Neural cell (in vitro differentiated cells): Measurements from ENCODE around the gene ABHD2. TPM values are rescaled to one million over a fixed set of nuclear protein-coding genes. Genes with fewer than 3 reads are reported as not detected.

Source experiments
- H2AFZ ChIP-seq: fragments of 200-600, 300-800 bp; sonication (generic), shearing (Covaris generic); 2 replicates; pipeline ENCODE4 v1.6.0; 2014; ENCODE audit warnings: low read depth, mild to moderate bottlenecking, antibody characterized with exemption, low read length, moderate library complexity
- H3F3A ChIP-seq: fragments of 200-600 bp; shearing (Covaris generic); 2 replicates; pipeline ENCODE4 v1.6.1; 2016; ENCODE audit warnings: mild to moderate bottlenecking, moderate library complexity, mixed read lengths, antibody characterized with exemption, low read length; ENCODE audit not compliant: insufficient read depth, poor library complexity, severe bottlenecking
- H3K27ac ChIP-seq: fragments of 200-600, 300-800 bp; sonication (generic), shearing (Covaris generic); 2 replicates; pipeline ENCODE4 v1.5.1; 2014; ENCODE audit warnings: mild to moderate bottlenecking, low read length, moderate library complexity
- H3K27me3 ChIP-seq: fragments of 300-800, 200-600 bp; sonication (generic), shearing (Covaris generic); 2 replicates; pipeline ENCODE4 v1.6.0; 2014; ENCODE audit warnings: mild to moderate bottlenecking, low read depth, low read length, moderate library complexity; ENCODE audit not compliant: insufficient read depth
- H3K36me3 ChIP-seq: fragments of 300-800, 200-600 bp; sonication (generic), shearing (Covaris generic); 2 replicates; pipeline ENCODE4 v1.5.1; 2014; ENCODE audit warnings: mild to moderate bottlenecking, antibody characterized with exemption, low read length, moderate library complexity; ENCODE audit not compliant: insufficient read depth
- H3K4me2 ChIP-seq: fragments of 300-800, 200-600 bp; sonication (generic), shearing (Covaris generic); 2 replicates; pipeline ENCODE4 v1.6.0; 2014; ENCODE audit warnings: mild to moderate bottlenecking, low read length
- H3K4me3 ChIP-seq: fragments of 300-800, 200-600 bp; sonication (generic), shearing (Covaris generic); 2 replicates; pipeline ENCODE4 v1.5.1; 2014; ENCODE audit warnings: mild to moderate bottlenecking, low read length, moderate library complexity
- H3K79me2 ChIP-seq: fragments of 200-600 bp; shearing (Covaris generic); replicated peaks from 2 replicates; pipeline ENCODE4 v1.6.0; 2014; ENCODE audit warnings: mild to moderate bottlenecking, low read length, moderate library complexity; ENCODE audit not compliant: insufficient read depth
- H3K9ac ChIP-seq: fragments of 300-800, 200-600 bp; sonication (generic), shearing (Covaris generic); 2 replicates; pipeline ENCODE4 v1.6.1; 2016; ENCODE audit warnings: mild to moderate bottlenecking, low read length, mixed read lengths
- H3K9me2 ChIP-seq: fragments of 200-600 bp; shearing (Covaris generic); 2 replicates; pipeline ENCODE4 v1.6.1; 2016; ENCODE audit warnings: mild to moderate bottlenecking, low read length, mixed read lengths; ENCODE audit not compliant: insufficient read depth
- H3K9me3 ChIP-seq: fragments of 200-600, 300-800 bp; sonication (generic), shearing (Covaris generic); 2 replicates; pipeline ENCODE4 v1.6.1; 2016; ENCODE audit warnings: mild to moderate bottlenecking, mixed run types, low read length, moderate library complexity, mixed read lengths
- H4K20me1 ChIP-seq: fragments of 200-600 bp; shearing (Covaris generic); 2 replicates; pipeline ENCODE4 v1.6.1; 2016; ENCODE audit warnings: mild to moderate bottlenecking, mixed run types; ENCODE audit not compliant: insufficient read depth
- EP300 ChIP-seq: fragments of 450-650 bp; conservative IDR thresholded peaks from 2 replicates; pipeline ENCODE4 v1.6.1; 2014; ENCODE audit warnings: antibody characterized with exemption, mild to moderate bottlenecking, moderate library complexity; ENCODE audit not compliant: poor library complexity, severe bottlenecking
- EZH2 ChIP-seq: fragments of 200-600, 300-800 bp; shearing (Covaris generic), sonication (generic); IDR thresholded peaks from 2 replicates; pipeline ENCODE4 v1.6.1; 2014; ENCODE audit warnings: antibody characterized with exemption, low read length, borderline replicate concordance, mild to moderate bottlenecking; ENCODE audit not compliant: insufficient read depth, poor library complexity, severe bottlenecking
- MXI1 ChIP-seq: fragments of 450-650 bp; conservative IDR thresholded peaks from 2 replicates; pipeline ENCODE4 v1.6.1; 2014; ENCODE audit warnings: antibody characterized with exemption, mild to moderate bottlenecking; ENCODE audit not compliant: poor library complexity, severe bottlenecking
- POLR2AphosphoS5 ChIP-seq: IDR thresholded peaks from 2 replicates; pipeline ENCODE4 v1.6.1; 2012
- RAD21 ChIP-seq: fragments of 450-650 bp; conservative IDR thresholded peaks from 2 replicates; pipeline ENCODE4 v1.6.1; 2014; ENCODE audit warnings: antibody characterized with exemption, mild to moderate bottlenecking, moderate library complexity
- SMC3 ChIP-seq: fragments of 450-650 bp; conservative IDR thresholded peaks from 2 replicates; pipeline ENCODE4 v1.6.1; 2014; ENCODE audit warnings: antibody characterized with exemption, mild to moderate bottlenecking, moderate library complexity; ENCODE audit not compliant: poor library complexity
- TAF1 ChIP-seq: IDR thresholded peaks from 2 replicates; pipeline ENCODE4 v1.6.1; 2012; ENCODE audit warnings: low read depth
- polyA plus RNA-seq: library from polyadenylated mRNA; depleted of rRNA; stranded (reverse); fragments of >200 nt; gene quantifications from 2 replicates; pipeline ENCODE4 v1.2.3, GENCODE V29; 2014
- TF ChIP-seq, protein P1 (sequence below): IDR thresholded peaks from 2 replicates; pipeline ENCODE4 v1.6.1; 2012; ENCODE audit warnings: borderline replicate concordance
- TF ChIP-seq, protein P2 (sequence below): fragments of 450-650 bp; IDR thresholded peaks from 2 replicates; pipeline ENCODE4 v1.5.1; 2014; ENCODE audit warnings: antibody characterized with exemption, mild to moderate bottlenecking, moderate library complexity; ENCODE audit not compliant: poor library complexity, severe bottlenecking

The ABHD2 gene
- polyA plus RNA-seq, 1 donor from 2014 or later, result 19.0 TPM

DNA sequence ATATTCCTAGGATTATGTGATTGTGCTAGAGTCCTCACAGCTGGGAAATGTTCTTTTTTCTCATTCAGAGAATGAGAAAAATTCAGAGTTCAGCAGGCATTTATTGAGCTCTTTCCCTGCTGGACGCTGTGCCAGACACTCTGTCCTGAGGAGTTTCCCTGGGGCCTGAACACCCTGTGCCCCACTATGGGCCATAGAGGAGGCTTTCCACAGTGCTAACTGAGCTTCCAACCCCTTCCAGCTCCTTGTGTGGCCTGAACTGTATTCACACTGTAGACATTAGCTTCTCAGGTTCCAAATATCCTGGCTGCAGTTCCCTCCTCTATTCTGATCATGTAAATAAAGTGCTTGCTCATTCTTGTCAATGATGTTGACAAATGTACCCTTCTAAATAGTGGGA is 10.0 kb downstream of the ABHD2 start:
- no peak for TF ChIP-seq EP300
- TF ChIP-seq RAD21, result no peak
- no peak for TF ChIP-seq TAF1
- TF ChIP-seq POLR2AphosphoS5, result no peak
- no peak for TF ChIP-seq SMC3
- TF ChIP-seq MXI1, result no peak
- TF ChIP-seq, protein P1, sequence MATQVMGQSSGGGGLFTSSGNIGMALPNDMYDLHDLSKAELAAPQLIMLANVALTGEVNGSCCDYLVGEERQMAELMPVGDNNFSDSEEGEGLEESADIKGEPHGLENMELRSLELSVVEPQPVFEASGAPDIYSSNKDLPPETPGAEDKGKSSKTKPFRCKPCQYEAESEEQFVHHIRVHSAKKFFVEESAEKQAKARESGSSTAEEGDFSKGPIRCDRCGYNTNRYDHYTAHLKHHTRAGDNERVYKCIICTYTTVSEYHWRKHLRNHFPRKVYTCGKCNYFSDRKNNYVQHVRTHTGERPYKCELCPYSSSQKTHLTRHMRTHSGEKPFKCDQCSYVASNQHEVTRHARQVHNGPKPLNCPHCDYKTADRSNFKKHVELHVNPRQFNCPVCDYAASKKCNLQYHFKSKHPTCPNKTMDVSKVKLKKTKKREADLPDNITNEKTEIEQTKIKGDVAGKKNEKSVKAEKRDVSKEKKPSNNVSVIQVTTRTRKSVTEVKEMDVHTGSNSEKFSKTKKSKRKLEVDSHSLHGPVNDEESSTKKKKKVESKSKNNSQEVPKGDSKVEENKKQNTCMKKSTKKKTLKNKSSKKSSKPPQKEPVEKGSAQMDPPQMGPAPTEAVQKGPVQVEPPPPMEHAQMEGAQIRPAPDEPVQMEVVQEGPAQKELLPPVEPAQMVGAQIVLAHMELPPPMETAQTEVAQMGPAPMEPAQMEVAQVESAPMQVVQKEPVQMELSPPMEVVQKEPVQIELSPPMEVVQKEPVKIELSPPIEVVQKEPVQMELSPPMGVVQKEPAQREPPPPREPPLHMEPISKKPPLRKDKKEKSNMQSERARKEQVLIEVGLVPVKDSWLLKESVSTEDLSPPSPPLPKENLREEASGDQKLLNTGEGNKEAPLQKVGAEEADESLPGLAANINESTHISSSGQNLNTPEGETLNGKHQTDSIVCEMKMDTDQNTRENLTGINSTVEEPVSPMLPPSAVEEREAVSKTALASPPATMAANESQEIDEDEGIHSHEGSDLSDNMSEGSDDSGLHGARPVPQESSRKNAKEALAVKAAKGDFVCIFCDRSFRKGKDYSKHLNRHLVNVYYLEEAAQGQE, result no peak
- H3F3A ChIP-seq, result no peaks in the 10 kb centered on the region
- no peaks in the 10 kb centered on the region for H4K20me1 ChIP-seq
- H3K27me3 ChIP-seq, result no peaks in the 10 kb centered on the region
- H3K4me2 ChIP-seq, result no peak overlapping the region
- no peaks in the 10 kb centered on the region for H3K9me2 ChIP-seq
- peaks cover 21% of the 10 kb centered on the region for H3K79me2 ChIP-seq
- no peak overlapping the region for H3K27ac ChIP-seq
- H3K9me3 ChIP-seq, result no peaks in the 10 kb centered on the region
- H3K36me3 ChIP-seq, result no peaks in the 10 kb centered on the region
- H3K4me3 ChIP-seq, result no peak overlapping the region
- no peak overlapping the region for H3K9ac ChIP-seq
- H2AFZ ChIP-seq, result no peak overlapping the region

DNA sequence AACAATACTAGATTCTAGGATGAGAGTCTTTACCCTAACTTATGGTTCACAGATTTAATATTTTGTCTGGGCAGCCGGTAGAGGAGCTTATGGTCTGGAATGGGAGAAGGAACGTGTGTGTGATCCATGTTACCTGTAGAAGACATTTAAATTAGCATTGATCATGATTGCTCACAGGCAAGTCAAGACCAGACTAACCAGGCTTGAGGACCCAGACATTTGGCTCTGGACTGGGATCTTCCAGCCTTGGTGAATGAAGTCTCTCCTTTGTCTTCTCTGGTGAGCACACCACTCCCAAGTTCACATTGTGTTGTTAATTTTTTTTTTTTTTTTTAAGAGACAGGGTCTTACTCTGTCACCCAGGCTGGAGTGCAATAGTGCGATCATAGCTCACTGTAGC is 11.7 kb downstream of the ABHD2 start:
- Histone ChIP-seq H3K9me2 (no peaks in the 10 kb centered on the region), H3F3A (no peaks in the 10 kb centered on the region), H3K27me3 (no peaks in the 10 kb centered on the region), H4K20me1 (no peaks in the 10 kb centered on the region), H3K4me2 (no peak overlapping the region), H3K9ac (no peak overlapping the region), H3K27ac (no peak overlapping the region), H3K79me2 (peaks cover 15% of the 10 kb centered on the region), H3K4me3 (no peak overlapping the region), H3K36me3 (no peaks in the 10 kb centered on the region), H2AFZ (no peak overlapping the region), H3K9me3 (no peaks in the 10 kb centered on the region)
- TF ChIP-seq EZH2, result no peak
- no peak for TF ChIP-seq SMC3
- TF ChIP-seq TAF1, result no peak
- TF ChIP-seq, protein P2, sequence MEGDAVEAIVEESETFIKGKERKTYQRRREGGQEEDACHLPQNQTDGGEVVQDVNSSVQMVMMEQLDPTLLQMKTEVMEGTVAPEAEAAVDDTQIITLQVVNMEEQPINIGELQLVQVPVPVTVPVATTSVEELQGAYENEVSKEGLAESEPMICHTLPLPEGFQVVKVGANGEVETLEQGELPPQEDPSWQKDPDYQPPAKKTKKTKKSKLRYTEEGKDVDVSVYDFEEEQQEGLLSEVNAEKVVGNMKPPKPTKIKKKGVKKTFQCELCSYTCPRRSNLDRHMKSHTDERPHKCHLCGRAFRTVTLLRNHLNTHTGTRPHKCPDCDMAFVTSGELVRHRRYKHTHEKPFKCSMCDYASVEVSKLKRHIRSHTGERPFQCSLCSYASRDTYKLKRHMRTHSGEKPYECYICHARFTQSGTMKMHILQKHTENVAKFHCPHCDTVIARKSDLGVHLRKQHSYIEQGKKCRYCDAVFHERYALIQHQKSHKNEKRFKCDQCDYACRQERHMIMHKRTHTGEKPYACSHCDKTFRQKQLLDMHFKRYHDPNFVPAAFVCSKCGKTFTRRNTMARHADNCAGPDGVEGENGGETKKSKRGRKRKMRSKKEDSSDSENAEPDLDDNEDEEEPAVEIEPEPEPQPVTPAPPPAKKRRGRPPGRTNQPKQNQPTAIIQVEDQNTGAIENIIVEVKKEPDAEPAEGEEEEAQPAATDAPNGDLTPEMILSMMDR, result no peak
- TF ChIP-seq, protein P1, result no peak
- TF ChIP-seq POLR2AphosphoS5, result no peak
- TF ChIP-seq EP300, result no peak
- TF ChIP-seq MXI1, result no peak
- TF ChIP-seq RAD21, result no peak
